Skin of body (tissue), 2 donors: ENCODE results near the gene RFESD. TPM values are rescaled to one million over a fixed set of nuclear protein-coding genes. Genes with fewer than 3 reads are reported as not detected.
A peak's percentile ranks its signal among the peaks of the same experiment; 100 is the strongest.
"Not testable (repeated sequence)": the region's sequence is repeated elsewhere in the genome, so short reads cannot be mapped to it uniquely, and the experiment has no call there.

Source experiments
- DNase-seq: peaks from one replicate; lab custom pipeline; 2025; lab: John Stamatoyannopoulos, UW
- total RNA-seq: library from RNA; depleted of rRNA; stranded (reverse); fragments of >200 nt; gene quantifications from one replicate; pipeline ENCODE4 v1.2.3, GENCODE V29; 2014

RFESD gene
- total RNA-seq, 1 donor from 2014 or later: 6.7 TPM

DNA sequence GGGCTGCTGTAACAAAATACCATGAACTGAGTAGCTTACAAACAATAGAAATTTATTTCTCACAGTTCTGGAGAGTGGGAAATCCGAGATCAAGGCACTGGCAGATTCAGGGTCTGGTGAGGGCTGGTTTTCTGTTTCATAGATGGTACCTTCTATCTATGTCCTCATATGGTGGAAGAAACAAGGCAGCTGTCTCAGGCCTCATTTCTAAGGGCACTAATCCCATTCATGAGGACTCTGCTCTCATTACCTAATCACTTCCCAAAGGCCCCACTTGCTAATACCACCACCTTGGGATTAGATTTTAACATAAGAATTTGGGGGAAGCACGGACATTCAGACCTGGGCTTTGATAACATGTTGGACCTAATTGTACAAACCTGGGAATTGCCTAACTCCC lies 13.5 kb downstream of the RFESD start:
- no peak for DNase-seq

DNA sequence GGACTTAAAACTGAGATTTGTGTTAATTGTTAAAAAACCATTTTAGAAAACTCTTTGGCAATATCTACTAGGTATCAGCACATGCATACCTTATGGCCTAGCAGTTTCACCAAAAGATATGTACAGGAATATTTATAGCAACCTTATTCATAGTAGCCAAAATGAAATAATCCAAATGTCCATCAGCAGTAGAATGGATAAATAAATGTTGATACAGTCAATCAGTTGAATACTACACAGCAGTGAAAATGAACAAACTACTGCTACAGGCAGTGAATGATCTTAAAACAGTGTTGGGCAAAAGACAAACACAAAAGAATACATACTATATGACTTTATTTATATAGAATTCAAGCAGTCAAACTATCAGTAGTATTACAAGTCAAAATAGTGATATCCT lies 16.4 kb downstream of the RFESD start:
- no peak for DNase-seq

DNA sequence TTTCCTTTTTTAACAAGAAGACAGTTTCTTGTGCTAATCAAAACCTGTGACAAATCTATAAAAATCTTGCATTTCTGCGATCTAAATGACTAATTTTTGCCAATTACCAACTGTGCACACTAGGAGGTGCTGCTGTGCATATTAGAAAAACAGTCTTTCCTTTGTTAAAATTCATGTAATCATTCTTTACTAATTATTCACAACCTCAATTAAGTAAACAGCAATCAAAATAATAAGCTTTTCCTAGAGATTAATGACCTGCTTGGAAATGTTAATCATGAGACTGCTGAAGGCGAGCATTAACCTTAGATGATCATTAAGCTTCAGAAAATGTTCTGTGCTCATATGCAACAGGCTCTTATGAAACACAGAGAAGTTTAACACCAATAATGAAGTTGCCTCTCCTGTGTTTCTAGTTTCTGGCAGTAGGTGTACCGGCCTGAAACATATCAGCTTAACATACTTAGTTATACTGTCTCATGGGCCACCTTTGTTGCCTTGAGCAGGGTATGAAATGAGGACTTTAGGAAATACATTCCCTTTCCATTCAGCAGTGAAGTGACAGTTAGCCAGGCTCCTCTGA lies 17.7 kb downstream of the RFESD start:
- DNase-seq: peak; percentile 29

DNA sequence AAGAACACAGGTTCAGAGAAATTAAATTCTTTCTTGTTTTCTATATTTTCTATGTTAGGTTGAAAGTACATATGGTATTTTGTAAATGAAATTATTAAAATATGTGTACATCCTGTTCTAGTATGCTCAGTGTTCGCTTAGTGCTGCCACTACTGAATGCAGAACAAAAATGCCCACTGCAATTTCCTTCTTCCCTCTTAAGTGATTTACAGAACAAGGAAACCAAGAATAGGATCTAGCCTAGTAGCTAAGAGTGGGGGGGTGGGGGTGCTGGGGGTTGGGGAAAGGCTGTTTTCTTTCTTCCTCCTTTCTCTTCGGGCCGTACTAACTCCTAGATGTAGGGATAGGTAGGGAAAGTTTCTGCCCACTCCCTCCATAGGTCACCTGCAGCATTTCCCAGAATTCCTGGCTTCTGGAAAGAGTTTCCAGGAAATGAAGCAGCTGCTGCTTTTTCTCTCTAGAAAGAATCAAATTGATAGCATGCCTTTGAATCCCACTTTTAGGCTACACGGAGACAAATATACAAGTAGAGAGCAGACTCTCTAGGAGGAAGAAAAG lies 20.6 kb downstream of the RFESD start:
- DNase-seq: no peak

DNA sequence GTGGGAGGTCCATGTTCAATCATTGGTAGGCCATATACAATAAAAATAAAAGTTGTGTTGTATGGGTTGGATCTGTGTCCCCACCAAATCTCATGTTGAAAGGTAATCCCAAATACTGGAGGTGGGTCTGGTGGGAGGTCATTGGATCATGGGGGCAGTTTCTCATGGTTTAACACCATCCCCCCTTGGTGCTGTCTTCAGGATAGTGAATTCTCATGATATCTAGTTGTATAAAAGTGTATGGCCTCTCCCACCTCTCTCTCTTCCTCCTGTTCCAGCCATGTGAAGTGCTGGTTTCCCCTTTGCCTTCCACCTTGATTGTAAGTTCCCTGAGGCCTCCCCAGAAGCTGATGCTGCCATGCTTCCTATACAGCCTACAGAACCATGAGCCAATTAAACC lies 21.1 kb downstream of the RFESD start:
- DNase-seq: no peak

DNA sequence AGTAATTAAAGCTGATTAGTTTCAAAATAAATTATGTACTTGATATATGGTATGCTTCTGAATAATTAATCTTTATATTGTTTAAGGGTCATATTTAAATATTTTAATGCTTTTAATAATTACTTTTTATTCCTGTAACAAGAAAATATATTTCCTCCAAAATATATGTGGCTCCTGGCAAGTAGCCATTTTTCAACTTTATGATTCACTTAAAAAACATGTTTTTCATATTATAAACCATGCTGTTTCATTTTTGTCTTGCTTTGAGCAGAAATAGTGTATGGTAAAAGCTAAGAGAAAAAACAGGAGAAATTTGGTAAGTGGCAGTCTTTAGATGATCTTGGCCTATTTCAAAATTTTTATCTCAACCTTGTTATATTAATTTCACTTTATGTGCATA lies 21.6 kb downstream of the RFESD start:
- peak; percentile 12 for DNase-seq

DNA sequence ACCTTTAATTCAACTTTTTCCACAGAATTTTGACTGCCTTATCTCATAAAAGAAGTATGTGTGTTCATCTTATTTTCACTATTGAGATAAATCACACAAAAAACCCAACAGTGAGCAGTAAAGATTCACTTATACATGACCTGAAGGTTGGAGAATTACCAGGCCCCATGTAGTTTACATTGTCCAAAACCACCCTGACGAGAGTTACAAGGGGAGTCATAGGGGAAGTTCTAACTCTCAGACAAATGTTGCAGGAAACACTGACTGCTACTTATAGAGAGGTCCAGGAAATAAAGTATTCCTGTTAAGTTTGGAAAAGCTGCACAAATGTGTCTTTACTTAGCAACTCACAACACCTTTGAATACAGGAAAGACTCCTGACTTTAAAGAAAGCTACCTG lies 22.2 kb downstream of the RFESD start:
- no peak for DNase-seq

DNA sequence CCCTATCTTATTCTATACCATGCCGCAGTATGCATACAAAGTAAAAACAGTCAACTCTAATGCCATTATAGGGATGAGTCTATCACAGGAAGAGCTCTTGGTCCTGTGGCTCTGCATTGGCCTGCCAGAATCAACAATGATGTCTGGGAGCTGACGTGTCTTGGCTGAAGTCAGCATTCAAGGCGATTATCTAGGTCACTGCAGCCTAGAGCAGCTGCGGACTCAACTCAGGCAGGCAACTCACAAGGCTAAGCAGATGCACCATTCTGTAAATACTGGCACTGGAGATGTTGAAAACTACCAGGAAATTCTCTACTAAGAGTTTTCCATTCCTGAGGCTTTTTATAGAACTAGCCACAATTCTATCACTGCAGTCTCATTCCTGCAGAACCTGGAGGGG lies 23.0 kb downstream of the RFESD start:
- DNase-seq: peak; percentile 37

DNA sequence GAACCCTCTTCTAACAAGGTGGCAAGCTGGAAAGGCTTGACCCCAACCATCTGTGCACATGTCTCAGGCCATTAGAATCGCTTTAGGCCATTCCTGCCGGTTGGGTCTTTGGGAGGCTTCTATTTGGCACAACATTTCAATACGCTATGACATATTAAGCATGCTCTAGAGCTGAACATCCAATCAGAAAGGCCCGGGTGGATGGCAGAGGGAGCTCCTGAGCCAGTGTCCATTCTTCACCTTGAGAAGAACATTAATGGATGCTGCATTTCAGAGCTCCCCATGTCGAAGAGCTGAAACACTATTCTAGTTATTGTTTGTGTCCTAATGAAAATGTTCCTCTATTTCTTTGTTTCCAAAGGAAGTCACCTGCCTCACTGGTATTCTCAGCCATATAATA lies 23.4 kb downstream of the RFESD start:
- no peak for DNase-seq

DNA sequence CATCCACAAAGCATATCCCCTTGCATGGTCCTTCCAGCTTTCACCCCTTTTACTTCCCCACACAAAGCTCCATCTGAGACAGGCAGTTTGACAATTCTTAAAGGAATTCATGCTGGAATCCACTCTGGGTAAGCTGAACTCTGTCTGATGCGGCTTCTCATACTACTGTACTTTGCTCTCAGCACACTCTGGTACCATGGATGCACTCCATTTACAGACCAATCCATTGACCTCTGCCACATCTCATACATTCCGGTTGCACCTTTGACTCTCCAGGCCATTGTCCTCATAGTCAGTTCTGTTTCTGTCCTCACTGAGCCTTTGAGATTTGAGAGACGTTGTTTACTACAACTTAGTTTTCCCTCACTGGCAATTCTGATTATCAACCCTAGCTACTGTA lies 24.0 kb downstream of the RFESD start:
- no peak for DNase-seq

DNA sequence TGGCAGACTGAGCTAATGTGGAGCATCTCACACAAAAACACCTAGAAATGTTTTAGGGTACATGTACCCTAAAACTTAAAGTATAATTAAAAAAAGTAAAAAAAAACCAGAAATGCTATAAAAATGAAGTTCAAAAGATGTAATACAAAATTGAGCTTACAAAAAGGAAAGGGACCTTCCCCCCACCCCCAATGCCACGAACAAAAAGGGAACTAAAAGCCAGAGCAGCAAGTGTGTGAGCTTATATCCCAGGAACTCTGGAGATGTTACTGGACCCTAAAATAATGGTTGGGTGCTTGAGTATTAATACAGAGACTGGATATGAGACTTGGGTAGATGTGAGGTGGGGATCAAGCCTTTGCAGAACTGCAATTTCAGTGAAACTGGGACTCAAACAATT lies 25.2 kb downstream of the RFESD start:
- no peak for DNase-seq

DNA sequence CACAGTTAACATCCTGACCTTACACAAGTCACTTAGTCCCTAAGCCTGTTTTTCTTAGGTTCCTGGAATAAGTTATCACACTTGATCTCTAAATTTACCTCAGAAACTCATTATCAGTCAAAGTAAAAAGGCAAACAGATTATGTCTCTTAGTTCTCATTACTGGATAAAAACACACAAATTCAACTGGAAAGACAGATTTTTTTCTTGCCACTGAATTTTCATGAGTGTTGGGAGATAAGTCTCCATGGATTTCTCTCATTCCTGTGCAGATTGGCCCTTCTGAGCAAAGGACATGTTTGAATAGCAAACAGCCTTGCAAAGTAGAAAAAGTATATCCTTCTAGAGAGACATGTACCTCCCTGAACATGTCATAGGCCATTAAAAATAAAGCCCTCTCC lies 26.1 kb downstream of the RFESD start:
- no peak for DNase-seq

DNA sequence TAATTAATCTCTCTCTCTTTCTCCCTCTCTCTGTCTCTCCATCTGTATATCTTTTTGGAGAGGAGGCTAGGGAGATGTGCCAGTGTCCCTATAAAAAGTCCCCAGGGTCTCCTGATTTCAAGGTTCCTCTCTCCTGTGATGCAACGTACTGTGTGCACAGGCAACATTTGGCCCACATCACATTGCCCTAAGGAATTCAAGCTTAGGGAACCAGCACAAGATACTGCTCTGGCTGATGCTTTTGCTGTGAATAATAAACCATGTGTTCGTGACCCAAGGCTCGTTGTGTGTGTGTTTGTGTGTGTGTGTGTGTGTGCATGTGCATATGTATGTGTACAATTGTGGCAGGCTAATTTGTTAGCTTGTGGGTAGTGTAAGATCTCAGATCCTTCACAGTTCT lies 26.5 kb downstream of the RFESD start:
- no peak for DNase-seq

DNA sequence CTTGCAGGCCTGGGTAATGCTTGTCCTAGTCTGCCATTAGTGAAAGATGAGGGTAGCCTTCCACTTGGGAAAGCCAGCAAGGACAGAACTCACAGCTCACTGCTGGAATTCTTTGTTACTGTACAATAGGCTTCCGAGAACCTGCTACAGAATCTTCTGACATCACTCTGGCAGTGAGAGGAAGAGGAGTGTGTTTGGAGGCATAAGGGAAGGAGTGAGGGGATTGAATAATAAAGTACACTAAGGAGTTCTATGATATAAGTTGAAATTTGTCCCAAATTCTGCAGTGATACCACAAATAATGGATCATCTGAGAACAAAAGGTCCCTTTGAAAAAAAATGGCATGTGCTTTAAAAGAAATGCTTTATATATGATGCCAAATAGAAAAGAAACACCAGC lies 36.3 kb downstream of the RFESD start, which contains the start of gene SPATA9:
Gene SPATA9 (minus strand): TSS at position 101 of the 400 bp plus-strand sequence. CDS start 137 bp downstream, outside the sequence.
- DNase-seq: no peak

DNA sequence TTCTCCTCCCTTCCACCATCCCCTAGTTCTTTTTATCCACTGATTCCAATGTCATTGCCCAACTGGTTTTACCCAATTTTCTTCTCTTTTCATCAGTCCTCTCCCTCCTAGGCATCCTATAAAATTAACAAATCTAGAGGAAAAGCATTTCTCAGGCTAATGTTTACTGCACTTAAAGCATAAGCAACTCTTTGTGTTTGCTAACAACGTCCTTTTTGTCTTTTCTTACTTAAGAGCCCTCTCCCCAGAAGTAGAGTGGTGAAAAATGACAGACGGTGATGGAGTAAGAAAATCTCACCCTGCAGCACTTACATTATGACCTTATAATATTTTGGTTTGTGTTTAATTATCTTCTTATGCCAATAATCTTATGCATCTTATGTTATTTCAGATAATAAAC lies 37.8 kb downstream of the RFESD start:
- no peak for DNase-seq

DNA sequence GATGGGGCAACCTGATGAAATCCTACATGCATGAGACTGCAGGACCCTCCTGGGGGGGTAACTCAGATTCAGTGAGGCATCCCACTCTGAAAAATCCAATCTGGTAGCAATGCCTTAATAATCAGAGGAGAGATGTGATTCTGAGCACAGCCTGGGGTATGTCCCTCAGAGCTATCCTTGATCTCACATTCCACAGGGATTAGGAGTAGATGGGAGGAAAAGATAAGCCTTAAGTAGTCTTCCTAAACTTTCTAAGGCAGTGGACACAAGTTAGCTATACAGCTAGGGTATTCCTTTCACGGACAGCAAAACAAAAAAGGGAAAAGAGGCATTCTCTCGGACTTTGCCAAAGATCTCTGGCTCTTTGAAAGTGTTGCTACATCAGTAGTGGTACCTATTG lies 40.1 kb downstream of the RFESD start:
- no peak for DNase-seq

DNA sequence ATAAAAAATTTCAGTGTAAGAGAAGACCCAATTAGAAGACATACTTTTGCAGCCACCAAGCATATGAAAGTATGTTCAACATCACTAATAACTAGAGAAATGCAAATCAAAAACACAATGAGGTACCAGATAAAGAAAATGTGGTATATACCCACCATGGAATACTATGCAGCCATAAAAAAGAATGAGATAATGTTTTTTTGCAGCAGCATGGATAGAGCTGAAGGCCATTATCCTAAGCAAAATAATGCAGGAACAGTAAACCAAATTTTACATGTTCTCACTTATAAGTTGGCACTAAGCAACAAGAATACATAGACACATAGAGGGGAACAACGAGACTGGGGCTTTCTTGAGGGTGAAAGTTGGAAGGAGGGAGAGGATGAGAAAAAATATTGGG lies 43.1 kb downstream of the RFESD start:
- no peak for DNase-seq

DNA sequence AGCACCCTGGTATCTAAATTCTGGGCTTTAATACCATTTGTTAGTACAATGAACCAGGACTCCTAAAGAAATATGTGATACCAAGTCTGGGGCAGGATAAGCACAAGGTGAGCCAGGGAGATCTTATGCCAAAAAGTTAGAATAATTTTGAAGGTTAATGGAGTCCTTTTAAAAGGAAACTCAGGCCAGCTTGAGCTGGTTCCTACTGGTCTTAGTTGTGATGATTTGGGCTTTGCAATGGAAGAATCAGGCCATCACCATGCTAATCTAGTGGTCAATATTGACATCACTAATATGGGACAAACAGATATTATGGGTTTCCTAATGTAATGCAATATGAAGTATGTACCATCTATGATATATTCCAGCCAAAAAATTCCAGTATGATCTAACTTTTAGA lies 43.8 kb downstream of the RFESD start:
- DNase-seq: no peak

DNA sequence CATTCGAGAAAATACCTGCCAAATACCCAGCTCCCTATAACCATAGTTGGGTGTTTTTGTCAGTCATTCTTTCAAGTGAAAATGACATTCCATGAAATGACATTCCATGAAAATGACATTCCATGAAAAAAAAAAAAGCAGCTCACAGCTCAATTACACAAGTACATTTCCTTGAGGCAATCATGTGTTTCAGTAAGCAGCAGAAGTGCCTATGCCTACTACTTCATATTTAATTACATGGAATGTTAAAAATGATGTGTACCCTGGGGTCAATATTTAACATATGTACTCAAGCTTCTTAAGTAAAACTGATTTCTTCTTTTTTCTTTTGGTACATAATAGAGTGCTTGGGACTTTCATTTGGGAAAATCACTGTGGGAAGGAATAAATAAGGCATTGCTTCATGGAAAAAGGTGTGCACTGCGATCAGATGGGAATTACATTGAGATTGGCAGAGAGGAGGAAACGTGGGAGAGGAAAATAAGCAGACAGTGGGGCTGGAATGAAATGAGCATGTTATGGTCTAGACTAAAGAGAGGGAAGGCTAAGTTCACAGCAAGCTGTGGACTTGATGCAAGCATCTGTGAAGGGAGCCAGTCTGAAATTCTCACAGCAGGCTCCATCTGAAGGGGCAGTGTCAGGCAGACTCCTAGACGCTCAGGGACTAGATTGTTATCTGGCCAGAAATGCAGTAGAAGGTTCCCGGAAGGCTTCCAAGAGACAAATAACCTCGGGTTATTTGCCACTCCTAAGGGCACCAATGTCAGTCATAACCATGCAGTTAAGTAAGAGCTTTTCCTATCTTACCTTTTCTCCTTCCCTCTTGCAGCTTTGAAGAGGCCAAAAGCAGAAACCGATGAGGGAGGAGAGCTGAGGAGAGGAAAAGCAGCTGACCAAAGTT lies 51.5 kb downstream of the RFESD start:
- DNase-seq: no peak

DNA sequence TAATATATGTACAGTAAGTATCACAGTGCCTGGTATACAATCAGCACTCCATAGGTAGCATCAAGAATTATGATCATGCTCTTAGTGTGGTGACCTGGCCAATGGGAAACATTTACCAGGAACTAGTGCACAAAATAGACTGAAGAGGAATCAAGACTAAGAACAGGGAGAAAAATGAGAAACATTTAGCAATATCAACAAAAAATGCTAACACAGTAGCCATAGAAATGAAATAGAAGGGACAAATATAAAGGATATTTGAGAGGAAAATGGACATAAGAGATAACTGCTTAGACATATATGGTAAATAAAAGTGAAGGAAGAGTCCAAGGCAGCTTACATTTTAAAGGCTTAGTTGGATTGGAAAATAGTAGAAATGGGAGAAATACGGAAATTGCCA lies 52.8 kb downstream of the RFESD start:
- DNase-seq: no peak

DNA sequence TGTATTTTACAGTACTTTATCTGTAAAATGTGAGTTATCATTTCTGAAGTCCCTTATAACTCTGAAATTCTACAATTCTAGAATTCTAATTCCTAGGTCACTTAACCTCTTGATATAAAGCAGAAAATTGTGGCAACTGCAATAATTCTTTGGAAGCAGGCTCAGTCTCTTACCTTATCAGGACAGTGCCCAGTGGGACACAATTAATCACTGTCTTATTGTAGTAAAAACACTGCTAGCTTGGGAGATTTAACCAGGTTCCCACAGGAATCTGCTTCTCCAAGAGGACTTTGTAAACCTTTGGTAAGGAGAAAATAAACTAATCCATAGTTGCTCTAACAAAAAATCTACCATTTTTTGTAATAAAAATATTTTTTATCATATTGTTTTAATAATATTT lies 54.5 kb downstream of the RFESD start:
- no peak for DNase-seq

DNA sequence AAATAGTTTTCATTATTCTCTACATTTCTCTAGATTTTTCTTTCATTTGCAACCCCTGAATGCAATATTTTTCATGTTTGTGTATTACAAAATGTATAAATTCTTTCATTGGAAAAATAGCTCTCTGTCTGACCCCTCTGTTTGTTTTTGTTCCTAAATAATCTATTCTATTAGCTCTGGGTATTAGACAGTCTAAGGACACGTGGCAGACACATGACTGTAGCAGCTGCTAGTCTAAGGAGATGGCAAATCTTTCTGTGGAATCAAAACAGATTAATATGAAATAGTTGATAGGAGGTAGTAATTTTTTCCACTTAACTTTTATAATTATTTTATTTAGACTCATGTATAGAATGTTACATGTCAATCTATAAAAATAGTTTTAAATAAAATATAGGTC lies 57.6 kb downstream of the RFESD start:
- DNase-seq: no peak

DNA sequence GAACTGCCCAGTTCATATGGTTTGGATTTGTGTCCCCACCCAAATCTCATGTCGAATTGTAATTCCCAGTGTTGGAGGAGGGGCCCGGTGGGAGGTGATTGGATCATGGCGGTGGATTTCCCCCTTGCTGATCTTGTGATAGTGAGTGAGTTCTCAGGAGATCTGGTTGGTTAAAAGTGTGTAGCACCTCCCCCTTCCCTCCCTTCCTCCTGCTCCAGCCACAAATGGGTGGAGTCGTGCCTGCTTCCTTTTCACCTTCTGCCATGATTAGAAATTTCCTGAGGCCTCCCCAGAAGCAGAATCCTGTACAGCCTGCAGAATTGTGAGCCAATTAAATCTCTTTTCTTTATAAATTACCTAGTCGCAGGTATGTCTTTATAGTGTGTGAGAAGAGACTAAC lies 59.6 kb downstream of the RFESD start:
- DNase-seq: not testable (repeated sequence)
